HG02885 (cell line): ENCODE results near the gene COL28A1.

Experiments used
- ATAC-seq: cut with Tn5 transposase; IDR thresholded peaks from one replicate; pipeline ENCODE4 v1.9.1; 2021; ENCODE audit warnings: mild to moderate bottlenecking; ENCODE audit not compliant: unreplicated experiment, poor library complexity

Gene COL28A1

DNA sequence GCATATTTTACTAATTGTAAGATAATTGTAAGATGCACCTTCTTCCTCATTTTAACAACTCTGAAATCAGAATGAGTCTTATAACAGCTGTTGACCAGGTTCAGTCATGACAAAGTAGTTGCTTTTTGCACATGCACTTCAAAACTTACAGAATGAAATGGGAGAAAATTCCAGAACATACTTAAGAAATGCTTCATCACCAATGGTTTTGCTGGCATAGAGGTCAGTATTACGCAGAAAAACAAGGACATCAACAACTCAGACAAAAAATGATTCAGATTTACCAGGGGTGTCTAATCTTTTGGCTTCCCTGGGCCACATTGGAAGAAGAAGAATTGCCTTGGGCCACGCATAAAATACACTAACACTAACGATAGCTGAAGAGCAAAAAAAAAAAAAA is 13.3 kb downstream of the COL28A1 start:
- ATAC-seq: no peak

DNA sequence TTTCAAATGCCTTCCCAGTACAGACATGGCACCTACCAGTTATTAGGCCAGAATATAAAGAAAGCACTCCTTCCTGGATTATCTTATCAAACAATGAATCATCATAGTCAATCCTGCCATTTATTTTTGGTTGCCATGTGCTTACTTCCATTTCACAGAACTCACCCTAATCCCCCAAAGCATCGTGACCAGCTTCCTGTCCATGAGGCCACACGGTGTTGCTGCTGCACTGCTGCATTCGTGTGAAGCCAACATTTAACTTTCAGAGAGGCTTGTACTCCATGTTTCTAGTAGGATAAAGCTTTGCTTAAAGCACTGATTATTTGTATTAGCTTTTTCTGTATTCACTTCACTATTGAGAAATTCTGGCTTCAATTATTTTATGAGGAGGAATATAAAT is 14.4 kb downstream of the COL28A1 start:
- ATAC-seq: no peak

DNA sequence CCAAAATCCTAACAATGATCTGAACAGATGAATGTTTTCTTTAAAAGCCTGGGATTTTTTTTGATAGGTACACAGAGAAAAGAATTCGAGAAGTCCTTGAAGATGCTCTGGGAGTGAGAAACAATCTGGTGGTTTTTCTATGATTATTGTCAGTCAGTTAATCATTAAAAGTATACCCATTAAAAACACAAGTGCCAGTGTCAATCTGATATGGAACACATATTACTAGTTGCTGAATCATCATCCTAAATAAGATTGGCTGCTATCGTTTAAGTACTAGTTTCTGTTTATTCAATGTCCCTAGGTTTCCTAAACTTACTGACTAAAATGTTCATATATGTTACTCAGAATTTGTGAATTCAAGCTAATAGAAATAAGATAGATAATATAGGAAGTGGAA is 16.1 kb downstream of the COL28A1 start:
- no peak for ATAC-seq

DNA sequence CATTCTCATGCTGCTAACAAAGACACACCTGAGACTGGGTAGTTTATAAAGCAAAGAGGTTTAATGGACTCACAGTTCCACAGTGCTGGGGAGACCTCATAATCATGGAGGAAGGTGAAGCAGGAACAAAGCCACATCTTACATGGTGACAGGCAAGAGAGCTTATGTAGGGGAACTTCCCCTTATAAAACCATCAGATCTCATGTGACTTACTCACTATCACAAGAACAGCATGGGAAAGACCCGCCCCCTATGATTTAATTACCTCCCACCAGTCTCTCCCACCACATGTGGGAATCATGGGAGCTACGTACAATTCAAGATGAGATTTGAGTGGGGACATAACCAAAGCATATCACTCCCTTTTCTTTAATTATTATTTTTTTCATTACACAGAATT is 16.6 kb downstream of the COL28A1 start:
- no peak for ATAC-seq

DNA sequence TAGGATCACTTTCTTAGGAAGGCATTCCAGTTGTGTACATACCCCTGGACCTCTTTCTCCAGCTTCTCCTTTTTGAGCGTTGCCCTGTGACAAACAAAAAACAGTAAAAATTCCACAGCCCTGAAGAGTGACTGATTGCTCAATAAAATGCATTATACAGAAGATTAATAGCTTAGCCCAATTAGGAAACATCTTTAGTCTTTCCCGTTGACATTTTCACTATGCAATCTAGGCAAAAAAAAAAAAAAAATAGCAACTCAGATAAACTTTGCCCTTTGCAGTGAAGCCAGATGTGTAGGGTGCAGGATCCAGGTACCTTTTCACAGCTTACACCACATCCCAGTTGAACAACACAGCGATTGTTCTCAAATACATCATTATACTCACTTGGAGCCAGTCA is 17.9 kb downstream of the COL28A1 start:
- no peak for ATAC-seq

DNA sequence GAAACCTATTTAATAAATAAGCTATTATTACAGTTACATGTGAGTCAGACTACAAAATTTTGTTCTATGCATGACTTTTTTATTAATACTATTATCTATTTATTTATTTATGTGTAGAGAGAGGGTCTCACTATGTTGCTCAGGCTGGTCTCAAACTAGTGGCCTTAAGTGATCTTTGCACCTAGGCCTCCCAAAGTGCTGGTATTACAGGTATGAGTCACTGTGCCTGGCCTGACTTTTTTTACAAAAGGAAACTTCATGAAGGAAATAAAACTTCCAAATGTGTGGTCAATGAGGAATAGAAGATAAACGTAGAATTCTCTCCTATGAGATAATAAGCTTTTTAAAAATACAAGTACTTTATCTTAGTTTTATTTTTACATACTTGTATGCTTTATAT is 19.0 kb downstream of the COL28A1 start:
- ATAC-seq: no peak

DNA sequence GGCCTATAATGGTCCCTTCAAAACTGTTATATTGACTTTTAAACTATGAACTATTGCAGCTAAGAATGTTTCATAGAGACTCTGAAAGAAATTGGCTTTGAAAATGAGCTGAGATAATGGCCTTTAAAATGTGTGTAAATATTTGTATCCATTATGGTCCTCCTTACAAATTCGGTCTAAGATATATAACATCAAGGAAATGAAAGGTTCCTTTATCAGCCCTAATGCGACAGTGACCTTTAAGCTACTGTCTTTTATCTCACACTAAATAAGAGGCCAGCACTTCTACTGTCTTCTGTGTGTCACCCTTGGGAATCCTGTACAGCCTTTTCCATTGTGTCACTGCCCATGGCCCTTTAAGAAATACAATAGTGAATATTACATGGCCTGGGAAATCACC is 19.5 kb downstream of the COL28A1 start:
- no peak for ATAC-seq

DNA sequence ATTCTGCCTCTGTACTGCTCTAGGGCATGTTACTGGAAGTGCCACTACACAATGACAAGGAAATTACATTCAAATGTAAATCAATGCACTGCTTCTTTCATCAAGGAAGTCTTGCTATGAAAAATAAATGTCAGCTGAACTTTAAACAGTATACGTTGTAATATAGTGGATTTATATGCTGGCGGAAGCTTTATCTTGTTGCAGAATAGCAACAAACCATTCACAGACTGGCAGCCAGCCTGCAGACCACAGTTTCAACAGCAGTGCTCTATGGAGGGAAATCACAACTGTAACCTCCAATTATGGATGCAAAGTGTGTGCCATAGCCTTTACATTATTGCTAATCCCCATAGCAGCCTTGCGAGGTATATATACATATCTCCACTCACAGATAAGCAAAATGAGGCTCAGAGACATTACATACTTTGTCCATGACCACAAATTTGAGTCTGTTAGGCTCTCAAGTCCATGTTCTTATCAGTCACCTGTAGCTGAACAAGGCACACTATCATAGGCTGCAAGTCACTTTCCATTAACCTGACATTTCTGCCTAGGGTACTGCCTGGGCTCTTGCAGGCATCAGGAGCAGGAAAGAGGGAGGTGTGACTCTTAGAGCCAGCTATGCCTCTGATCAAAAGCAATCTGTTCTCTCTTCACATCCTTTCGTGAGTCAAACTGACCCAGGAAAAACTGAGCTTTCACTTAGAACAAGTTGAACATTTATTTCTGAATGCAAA is 22.6 kb downstream of the COL28A1 start:
- ATAC-seq: no peak

DNA sequence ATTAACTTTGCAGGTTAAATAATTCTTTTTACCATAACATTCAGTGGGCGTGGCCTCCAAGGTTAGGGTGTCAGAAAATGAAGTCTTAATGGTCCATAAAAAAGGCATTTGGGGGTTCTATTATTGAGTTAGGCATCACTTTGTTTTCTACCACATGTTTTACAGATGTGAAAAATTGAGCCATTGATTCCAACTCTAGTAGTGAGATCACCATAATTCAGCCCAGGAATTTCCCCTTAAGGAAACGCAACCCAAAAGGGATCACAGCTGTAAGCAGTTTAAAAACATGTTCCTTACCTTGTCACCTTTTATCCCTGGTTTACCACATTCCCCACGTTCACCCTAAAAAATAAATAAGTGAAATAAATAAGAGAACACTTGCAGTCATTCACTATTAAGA is 24.9 kb downstream of the COL28A1 start:
- ATAC-seq: no peak

DNA sequence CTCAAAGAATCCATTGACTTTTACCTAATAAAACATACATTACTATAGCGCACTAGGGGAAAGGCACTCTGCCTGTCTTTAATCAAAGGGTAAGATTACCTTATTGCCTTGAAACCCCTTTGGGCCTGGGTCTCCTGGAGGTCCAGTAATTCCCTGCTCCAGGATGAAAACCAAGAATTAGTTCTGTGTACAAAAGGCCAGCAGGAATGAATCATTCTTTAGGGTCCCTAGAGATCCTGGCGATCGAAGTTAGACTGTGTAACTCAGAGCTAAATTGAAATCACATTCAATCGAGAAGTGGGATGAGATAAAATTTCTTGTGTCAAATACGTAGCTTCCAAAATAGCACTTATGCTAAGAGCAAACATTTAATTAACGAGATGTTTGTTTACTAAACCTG is 29.8 kb downstream of the COL28A1 start:
- no peak for ATAC-seq

DNA sequence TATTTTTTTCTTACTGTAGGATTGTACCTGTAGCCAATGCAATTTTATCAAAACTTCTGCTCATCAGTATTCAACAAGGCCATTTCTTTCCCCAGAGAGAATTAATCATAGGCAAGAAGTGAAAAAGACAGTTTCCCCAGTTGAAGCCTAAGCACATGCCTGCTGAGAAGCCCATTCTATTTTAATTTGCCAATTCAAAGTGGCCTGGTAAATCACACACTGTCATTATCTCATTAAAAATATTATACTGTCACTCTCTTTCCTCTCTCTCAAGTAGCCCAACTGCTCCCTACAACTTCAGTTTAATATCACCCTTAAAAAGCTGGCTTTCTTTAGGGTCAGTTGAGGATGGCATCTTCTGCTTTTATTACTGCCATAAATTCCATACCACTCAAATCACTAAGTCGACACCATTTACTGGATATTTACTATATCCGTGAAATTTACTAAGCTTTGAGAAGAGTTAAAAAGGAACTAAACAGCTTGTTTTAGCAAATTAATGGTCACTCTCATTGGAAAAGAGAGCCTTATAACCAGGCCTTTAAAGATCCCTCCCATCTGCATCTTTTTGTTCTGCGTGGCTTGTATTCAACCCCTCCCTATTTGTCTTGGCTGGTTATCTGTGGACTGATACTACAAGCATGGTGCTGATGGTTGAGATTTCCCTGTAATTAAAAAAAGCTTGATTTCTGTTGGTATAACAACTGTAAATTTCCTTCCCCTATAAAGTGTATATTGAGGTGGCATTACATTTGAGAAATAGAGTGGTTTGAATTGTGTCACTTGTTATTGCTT is 30.6 kb downstream of the COL28A1 start:
- no peak for ATAC-seq

DNA sequence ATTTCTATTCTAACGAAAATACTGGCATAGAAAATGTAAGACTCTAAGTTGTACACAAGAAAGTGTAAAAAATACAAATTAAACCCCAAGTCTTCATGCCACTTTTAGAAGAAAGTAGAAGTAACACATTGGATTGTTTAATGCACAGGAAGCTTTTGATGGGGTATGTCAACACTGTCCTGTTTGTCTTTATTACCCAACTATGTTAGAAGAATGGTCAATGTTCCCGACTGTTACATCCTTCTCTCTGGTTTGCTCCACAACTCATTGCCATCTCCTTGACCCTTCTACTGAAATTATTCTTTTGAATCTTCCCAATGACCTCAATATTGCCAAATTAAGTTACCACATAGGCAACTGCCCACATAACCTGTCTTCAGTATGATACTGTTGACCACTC is 35.8 kb downstream of the COL28A1 start:
- no peak for ATAC-seq

DNA sequence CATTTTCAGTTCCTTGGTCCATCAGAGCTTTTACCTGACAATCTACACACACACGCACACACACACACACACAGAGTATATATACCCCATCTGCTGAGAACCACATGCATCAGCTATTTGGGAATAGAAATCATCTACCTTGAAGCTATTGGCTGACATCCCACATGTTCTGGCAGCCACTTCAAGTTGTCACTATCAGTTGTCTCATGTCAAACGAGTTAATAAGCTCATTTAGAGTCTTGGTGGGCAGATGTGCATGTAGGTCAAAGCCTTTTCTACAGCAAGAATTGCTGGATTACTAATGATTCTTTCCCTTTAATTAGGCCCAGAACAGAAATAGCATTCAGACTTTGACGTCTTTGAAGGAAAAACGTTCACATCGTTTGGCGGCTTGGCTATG is 36.8 kb downstream of the COL28A1 start:
- no peak for ATAC-seq

DNA sequence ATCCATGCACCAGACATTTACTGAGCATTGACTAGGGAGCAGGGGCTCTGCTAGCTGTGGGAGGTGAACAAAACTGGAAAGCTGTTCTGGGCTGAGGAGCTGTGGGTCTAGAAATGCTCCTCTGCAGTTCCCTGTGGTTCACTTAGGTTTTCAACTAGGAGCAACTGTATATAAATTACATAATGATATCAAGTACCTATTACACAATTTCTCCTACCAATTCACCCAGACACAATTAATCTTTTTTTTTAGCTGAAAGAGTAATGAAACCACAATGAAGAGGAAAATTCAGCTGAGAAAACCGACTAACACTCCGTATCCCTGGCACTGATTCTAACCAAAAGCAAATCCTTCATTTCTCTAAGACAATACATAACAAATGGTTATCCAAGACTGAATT is 39.4 kb downstream of the COL28A1 start:
- ATAC-seq: no peak

DNA sequence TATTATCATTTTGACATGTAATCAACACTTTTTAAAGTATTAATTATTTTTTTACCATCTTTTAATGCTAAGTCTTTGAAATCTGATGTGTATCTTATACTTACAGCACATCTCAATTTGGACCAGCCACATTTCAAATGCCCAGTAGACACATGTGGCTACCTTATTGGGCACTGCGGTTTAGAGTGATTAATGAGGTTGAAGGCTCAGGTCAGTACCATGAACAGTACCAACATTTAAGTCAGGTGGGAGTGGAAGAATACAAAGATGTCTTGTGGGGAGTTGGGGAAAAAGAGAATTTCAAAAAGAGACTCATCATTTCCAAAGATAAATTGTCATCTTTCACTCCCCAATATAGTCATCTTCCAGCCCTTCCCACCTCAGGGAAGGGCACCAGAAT is 40.5 kb downstream of the COL28A1 start:
- no peak for ATAC-seq

DNA sequence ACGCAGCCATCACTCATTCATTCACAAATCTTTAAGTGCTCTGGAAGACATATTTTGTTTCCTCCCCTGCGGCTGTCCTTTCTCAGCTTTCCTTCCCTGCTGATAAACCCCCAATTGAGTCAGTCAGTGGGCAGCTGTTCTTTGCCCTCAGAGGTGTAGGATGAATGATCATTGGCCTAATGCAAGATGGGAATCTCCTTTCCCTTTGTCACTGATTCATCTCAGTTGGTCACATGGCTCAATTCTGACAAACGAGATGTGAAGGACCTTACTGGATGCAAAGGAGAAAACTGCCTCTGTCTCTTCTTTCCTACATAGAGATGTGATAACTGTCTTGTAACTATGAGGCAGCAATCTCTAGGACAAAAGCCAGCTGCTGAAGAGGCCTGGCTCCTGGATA is 44.6 kb downstream of the COL28A1 start:
- ATAC-seq: no peak

DNA sequence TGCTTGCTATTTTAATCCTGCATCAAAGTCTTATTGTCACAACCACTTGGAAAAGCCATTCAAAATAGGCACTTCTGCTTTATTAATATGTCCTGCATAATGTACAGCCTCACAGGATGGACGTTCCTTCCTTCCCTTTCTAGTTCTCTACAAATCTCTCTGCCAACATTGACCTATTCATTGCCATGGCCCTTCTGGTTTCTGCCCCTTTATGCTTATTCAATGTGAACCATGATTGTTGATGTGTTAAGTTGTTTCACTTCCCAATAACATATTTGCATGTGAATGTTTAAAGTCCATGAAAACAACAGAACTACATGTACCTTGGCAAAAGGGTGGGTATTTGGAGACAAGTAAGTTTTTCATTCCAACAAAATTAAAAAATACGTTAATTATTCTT is 45.7 kb downstream of the COL28A1 start:
- ATAC-seq: no peak

DNA sequence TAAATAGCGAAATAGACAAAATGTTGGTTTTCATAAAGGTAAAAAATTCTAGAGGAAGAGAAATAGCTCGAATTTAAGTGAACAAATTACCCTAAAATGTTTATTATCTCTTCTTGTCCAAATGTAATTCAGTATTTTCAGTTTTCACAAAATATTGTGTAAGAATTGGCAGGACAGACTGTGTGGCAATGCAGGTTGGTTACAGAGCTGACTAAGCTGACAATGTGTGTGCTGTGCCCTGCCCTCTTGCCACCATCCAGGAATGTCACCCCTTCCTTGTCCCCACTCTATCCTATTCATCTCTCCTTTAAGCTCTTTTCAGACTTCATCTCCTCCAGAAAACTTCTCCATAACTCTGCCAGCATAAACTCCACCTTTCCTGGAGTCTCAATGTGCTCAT is 46.1 kb downstream of the COL28A1 start:
- ATAC-seq: no peak

DNA sequence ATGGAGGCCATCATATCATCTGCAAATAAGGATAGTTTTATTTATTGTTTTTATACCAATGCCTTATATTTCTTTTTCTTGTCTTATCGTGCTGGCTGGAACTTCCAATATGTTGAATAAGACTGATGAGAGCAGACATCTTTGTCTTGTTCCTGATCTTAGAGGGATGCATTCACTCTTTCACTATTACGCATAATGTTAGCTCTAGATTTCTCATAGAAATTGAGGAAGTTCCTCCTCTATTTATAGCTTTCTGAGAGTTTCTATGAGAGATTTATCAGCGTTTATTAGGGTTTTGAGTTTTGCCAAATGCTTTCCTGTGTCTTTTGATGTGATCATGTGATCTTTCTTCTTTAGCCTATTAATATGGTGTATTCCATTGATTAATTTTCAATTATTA is 49.3 kb downstream of the COL28A1 start:
- no peak for ATAC-seq

DNA sequence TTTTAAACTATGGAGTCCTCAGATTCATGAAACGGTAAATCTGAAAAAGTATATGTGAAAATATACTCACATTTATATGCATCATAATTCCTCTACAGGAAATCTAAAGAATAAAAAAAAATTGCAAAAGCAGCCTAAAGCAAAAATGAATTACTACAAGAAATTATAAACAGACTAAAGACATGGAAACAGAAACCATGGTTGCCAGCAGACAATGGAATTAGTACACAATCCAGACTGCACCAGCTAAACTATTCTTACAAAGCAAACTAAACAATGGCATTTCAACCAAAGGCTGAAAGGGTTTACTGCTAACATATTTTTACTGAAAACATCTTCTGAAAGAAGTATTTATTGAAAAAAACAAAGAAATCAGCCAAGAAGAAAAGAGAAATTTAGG is 51.6 kb downstream of the COL28A1 start:
- no peak for ATAC-seq

DNA sequence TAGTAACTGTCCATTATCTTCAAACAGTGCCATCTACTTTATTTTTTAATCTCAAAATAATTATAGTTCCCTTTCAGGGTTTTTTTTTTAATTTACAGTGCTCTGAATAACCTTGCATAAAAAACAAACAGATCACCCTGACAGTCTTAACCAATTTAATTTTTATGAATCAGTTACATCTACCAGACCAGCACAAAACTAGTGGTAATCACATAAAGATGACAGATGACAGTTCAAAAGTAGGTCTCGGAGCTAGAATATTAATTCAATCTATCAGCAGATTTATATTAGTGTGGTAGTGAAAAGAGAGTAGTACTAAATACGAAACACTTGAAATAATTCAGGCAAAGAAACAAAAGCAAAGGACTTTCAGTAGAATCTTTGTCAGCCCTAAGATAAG is 53.9 kb downstream of the COL28A1 start:
- no peak for ATAC-seq

DNA sequence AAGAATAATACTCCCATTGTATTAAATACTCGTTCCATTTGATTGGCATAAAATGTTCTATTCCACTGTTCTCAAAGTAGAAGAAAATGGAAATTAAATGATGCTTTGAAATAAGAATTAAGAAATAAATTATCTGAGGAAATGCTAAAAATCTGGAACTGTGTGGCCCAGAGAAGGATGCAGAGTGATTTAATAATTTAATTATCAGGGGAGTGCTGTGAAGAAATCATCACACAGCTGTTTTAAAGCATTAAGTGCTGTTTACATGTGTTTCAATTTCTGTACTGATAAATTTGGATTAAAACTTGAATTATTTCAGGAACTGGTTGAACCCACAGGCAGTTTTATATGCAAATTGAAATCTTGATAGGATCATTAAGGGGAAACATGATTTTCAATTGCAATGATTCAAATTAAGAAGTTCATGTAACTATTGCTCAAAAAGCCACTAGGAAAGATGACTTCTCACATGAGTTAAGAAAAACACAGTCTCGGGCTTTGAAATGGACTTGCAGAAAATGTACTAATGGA is 56.3 kb downstream of the COL28A1 start:
- no peak for ATAC-seq
